Measurements from ENCODE around the gene AP3B2. TPM values are rescaled to one million over a fixed set of nuclear protein-coding genes. Genes with fewer than 3 reads are reported as not detected.
"Not testable (repeated sequence)": the region's sequence is repeated elsewhere in the genome, so short reads cannot be mapped to it uniquely, and the experiment has no call there.

The AP3B2 gene, protein sequence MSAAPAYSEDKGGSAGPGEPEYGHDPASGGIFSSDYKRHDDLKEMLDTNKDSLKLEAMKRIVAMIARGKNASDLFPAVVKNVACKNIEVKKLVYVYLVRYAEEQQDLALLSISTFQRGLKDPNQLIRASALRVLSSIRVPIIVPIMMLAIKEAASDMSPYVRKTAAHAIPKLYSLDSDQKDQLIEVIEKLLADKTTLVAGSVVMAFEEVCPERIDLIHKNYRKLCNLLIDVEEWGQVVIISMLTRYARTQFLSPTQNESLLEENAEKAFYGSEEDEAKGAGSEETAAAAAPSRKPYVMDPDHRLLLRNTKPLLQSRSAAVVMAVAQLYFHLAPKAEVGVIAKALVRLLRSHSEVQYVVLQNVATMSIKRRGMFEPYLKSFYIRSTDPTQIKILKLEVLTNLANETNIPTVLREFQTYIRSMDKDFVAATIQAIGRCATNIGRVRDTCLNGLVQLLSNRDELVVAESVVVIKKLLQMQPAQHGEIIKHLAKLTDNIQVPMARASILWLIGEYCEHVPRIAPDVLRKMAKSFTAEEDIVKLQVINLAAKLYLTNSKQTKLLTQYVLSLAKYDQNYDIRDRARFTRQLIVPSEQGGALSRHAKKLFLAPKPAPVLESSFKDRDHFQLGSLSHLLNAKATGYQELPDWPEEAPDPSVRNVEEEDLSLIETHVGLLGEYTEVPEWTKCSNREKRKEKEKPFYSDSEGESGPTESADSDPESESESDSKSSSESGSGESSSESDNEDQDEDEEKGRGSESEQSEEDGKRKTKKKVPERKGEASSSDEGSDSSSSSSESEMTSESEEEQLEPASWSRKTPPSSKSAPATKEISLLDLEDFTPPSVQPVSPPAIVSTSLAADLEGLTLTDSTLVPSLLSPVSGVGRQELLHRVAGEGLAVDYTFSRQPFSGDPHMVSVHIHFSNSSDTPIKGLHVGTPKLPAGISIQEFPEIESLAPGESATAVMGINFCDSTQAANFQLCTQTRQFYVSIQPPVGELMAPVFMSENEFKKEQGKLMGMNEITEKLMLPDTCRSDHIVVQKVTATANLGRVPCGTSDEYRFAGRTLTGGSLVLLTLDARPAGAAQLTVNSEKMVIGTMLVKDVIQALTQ
- polyA plus RNA-seq (2013, experiment 1 of 2; ENCODE audit: insufficient read length) = 0.71 TPM
- 0.92 TPM for polyA plus RNA-seq (2013, experiment 2 of 2; ENCODE audit: insufficient read length)

DNA sequence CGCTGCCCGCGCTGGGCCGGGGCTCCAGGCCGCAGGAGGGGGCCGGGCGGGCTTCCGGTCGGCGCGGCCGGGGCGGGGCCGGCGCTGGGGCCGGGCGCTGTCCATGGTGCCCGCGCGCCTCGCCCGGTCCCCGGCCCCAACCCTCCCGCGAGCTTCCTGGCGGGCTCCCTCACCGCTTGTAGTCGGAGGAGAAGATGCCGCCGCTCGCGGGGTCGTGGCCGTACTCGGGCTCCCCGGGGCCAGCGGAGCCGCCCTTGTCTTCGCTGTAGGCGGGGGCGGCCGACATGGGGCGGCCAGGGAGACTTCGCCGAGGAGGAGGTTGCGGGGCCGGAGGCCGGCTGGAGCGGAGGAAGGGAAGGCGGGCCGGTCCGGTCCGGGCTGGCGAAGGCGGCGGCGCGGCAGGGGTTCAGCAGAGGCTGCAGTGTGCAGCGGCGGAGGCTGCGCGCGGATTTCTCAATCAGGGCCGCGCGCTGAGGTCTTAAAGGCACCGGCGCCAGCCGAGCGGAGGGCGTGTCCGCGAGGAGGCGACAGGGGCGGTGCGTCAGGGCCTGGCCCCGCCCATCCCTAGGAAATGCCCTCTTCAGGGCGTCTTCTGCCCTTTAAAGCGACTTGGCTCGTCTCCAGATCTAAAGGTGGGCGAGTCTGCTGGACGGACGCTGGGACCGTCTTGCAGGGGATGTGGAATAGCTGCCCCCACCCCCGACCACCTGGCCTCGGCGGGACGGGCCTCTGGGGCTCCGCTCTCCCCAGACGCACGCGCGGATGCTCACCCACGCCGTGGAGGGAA lies at the start of gene AP3B2:
Gene AP3B2, minus strand, starts transcription at position 455 of the 787 bp plus-strand sequence. Its CDS starts 169 bp downstream, at position 286.
- peak; percentile 67 for DNase-seq

DNA sequence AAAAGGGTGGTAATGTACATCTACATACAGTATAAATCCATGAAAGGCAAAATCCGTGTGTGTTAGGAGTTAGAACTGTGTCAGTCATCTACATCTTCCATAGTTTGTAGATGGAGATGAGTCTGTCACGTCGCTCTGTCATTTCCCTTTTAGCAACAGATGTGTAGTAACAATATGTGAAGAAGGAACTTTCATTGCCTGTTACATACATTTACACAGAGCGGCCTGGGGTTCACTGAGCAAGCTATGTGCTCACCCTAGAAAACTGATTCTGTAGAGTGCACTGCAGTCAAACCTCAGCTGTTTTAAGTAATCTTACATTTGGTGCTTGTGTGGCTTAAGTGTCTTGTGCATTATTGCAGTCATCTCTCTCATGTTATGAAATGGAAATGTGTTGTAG lies 41.6 kb upstream of the AP3B2 start:
- DNase-seq = no peak

DNA sequence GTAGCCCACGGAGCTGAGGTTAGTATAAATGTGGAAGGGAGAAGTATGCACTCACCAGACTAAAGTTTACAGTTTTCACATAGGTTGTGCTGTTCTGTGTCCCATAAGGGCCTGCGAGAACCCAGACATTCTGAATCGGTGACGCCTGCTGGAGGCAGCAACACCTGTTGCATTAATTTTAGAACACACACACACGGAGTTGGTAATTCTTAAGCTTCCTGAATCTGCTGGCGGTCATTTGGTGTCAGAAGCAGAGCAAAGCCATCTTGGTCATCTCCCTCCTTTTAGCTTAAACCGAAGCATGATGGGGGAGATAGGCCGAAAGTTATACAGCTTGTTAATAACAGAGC lies 41.1 kb upstream of the AP3B2 start:
- DNase-seq = no peak

DNA sequence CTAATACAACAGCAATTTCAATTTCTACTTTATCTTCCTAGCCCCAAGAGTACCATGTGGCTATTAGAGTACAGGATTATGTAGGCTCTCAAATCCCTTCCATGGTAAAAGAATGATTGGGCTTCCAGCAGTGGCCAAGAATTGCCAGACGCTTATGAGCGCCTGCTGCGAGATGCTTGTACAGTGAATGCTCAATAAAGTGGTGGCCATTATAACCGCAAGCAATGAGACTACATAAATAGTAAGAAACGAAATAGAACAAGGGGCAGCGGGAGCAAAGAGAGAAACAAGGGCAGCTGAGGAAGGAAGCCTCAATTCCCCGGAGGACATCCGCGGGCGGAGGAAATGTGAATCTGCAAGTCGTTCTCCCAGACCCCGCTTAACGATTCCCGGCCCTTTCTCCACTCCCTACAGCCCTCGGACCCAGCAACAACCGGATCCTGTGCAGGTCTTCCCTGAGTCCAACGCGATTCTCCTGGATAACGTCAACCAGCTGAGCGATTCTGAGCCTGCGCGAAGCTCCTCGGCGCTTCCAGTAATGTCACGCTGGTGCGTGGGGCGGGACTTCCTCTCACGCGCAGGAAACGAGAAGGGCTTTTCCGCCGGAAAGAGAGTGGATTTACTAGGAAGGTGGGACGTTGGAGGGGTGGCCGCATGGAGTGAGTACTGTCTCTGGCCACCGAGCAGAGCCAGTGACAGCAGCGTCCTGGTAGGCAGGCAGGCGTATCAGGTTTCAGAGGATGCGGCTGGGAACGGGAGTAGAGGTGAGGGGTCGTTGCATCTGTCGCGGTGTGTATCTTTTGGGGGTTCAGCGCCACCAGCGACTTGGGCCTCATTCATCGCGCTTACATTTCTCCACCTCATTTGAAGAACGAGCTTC lies 40.5 kb upstream of the AP3B2 start:
- peak; percentile 95 for DNase-seq

DNA sequence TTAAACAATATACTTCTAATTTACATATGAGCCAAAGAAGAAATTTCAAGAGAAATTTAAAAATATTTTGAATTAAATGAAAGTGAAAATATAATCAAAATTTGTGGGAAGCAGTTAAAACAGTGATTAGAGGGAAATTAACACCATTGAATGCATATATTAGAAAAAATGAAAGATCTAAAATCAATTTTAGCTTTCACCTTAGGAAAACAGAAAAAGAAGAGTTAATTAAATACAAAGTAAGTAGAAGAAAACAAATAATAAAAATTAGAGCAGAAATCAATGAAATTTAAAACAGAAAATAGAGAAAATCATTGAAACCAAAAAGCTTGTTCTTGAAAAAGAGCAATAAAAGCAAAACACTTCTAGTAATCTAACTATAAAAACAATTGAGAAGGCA lies 38.6 kb upstream of the AP3B2 start:
- no peak for DNase-seq

DNA sequence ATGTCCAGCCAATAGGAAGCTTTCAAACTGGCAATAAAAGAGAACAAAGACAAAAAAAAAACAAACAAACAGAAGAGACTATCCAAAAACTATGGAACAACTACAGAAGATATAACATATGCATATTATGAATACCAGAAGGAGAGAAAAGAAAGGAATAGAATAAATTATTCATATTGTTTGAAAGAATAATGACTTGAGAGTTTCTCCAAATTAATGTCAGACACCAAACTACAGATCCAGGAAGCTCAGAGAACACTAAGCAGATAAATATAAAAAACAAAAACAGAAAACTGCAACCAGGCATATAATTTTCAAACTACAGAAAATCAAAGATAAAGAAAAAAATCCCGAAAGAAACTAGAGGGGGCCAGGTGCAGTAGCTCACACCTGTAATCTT lies 34.1 kb upstream of the AP3B2 start:
- no peak for DNase-seq

DNA sequence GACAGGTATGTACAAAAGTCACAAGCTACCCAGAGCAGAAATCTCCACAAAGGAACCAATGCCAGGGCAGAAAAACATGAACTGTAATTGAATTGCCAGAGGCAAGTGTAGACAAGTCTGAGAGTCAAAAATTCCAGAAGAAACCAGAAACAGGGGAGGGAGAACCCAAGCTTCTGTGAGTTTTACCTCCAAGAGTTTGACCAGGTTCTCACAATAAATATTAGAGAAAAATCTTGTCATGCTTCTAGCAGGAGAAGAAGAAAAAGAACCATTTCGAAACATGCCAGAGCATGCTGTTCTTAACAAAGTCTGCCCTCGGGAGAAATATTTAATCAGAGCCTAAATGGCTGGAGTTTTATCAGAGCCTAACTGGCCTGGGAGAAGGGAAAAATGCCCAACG lies 32.5 kb upstream of the AP3B2 start:
- DNase-seq = no peak

DNA sequence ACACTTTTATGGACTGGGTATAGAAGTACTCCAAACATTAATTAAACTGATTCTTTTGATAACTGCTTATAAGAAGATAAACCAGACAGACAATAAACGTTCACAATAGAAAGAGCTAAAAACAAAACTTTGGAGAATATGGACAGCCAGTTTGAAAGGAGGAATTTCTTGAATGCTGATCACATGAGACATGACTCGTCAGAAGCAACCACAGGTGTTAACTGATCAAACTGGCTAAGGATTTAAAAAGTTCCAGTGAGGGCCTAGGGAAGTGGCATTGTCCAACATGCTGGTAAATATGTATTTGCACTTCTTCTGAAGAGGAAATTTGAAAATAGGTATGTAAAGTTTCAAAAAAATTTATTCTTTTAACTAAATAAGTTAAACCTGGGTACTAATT lies 29.4 kb upstream of the AP3B2 start:
- no peak for DNase-seq

DNA sequence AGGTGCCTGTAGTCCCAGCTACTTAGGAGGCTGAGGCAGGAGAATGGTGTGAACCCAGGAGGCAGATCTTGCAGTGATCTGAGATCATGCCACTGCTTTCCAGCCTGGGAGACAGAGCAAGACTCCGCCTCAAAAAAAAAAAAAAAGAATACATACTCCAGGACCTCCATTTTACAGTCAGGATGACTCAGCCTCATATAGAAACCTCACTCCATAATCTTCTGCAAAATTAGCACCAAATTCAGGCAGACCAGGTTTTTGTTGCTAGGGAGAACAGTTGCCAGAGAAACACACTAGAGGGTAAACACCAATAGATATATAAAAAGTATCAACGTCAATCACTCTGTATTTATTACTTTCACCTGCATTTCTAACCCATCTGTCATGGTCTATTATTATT lies 28.3 kb upstream of the AP3B2 start:
- DNase-seq = peak; percentile 3

DNA sequence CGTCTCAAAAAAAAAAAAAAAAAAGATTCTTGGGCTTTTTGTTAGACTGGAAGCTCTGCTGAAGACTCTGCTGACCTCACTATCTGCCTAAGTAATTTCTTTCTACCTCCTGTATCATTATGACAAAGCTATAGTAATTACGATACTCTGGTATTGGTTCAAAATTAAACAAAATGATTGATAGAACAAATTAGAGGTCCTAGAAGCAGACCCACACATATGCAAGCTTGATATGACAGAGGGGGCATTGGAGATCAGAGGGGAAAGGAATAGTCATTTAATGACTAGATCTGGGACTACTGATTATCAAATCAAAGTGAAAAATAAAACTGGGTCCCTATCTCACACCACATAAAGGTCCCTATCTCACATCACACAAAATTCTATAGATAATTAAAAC lies 21.9 kb upstream of the AP3B2 start:
- DNase-seq = no peak

DNA sequence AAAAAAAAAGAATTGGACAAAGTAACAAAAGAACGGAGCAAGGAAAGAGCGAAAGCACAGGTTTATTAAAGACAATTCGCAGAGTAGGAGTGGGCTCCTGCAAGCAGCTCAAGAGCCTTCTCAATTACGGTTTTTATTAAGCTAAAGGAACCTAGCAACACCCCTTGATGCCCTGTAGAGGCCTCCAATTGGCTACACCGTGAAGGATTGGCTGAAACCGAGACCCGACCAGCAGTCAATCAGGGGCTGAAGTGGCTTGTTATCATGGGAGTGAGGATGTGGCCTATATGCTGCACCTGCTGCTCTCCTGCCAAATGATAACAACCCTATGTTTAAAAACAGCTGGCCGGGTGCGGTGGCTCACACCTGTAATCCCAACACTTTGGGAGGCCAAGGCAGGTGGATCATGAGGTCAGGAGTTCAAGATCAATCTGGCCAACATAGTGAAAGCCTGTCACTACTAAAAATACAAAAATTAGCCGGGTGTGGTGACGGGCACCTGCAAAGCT lies 20.4 kb upstream of the AP3B2 start:
- no peak for DNase-seq

DNA sequence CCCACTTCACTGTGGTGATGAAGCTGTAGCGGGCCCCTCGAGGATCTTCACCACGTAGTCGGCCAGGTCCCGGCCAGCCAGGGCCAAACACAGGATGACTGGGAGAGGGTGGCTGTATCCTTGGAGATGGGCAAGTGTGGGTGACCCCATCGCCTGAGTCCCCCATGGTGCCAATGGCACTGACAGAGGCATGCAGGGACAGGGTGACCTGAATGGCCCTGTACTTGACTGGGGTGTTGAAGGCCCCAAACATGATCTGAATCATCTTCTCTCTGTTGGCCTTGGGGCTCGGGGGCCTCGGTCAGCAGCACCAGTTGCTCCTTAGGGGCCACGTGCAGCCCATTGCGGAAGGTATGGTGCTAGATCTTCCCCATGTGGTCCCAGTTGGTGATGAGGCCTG lies 17.1 kb upstream of the AP3B2 start:
- DNase-seq = no peak

DNA sequence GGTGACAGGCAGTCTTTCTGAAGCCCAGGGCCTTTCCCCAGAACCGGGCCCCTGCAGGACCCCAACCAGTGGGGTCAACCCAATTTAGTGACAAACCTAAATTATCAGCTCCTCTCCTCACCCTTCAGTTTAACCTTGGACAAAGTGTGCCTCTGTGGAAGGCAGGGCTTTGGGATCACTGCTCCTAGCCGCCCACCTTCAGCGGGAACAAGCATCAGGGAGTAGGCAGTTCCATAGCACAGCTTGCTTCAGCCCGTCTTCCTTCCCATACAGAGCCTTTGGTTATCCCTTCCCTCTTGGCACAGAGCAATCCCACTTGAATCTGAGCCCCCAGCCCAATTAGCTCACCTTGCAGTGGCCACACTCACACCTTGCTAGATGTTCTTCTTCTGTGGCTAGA lies 5.3 kb upstream of the AP3B2 start:
- DNase-seq = no peak

DNA sequence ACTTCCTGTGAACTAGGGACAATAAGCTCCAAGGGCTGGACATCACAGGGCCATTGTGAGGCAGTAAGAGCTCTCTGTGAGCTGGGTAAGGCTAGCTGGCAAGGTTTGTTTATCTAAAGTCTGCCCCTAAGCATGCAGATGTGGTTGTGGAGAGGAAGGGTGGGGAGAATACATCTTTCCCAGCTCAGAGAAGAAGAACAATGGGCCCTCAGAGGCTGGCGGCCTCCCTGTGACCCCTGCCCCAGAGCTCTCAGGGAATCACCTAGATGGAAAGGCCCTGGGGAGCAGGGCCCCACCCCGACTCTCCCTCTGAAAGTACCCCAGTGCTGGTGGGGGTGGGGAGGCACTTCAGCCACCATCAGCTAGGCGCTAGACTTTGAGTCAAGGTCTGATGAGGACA lies 4.3 kb upstream of the AP3B2 start:
- no peak for DNase-seq

DNA sequence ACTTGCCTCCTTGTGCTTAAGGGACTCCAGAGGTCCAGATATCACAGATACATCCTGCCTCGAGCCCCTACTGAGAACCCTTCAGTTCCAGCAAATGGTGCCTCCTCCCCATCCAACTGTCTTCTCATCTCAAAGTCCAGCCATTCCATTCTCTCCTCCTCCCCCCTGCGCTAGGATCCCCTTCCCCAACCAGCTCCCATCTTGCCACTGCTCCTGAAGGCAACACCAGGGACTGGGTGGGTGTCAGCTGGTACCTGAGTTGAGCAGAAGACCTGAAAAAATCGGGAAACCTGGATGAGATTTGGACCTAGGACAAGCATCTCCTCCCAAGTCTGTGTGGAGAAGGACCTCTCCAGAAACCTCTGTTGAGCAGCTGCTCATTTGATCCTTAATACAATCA lies 2.4 kb upstream of the AP3B2 start:
- no peak for DNase-seq

DNA sequence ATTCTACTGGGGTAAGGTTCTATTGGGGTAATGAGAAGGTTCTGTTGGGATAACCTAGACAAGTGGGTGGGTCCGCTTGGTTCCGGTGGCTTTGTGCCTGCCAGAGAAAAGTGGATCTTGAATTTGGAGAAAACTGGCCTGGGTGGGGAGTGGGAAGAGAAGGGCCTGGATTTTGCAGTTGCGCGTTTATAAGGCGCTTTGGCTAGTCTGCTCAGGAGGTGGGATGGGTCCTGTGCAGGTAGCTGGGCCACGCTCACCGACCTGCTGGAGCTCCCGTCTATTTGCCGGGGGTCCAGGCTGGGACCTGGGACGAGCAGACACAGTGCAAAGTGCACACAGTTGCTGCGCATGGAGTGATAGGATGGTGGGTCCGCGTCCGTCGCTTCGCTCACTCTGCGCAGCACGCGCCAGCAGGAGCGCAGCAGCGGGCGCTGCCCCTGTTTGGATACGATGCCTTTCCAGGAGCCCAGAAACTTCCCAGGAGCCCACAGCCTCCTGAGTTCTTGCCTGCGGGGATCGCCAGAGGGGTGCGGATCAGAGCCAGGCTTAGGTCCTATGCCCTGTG lies 1.3 kb upstream of the AP3B2 start:
- DNase-seq = no peak

DNA sequence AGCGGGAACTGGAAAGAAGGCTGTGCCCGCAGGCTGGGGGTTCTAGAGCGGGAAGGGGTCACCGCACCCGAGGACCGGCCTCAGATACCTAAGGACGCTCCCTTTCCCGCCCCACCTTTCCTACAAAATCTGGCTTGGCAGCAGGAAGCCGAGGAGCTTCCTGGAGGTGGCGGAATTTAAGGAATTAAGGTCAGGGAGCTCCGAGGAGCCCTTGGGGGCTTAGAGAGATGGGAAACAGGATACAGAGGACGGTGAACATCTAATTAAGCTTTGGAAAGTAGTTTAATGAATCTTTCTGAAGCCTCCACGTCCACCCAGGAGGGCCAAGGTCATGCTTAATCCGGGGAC lies 507 bp upstream of the AP3B2 start:
- DNase-seq = no peak

DNA sequence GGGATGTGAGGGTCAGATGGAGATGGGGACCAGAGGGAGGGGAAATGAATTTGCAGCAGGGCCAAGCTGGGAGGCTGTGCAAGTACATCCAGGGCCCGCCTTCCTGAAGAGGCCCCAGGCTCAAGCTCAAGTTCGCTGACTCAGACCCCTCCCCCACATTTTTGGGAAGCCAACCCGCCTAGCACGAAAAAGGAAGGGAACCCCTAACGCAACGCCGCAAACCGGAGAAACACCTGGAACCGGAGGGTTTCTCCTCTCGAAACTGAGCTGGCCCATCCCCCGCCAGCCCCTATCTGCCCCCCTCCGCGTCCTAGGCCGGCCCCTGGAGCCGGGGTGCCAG lies 624 bp downstream of the AP3B2 start:
- DNase-seq = no peak

DNA sequence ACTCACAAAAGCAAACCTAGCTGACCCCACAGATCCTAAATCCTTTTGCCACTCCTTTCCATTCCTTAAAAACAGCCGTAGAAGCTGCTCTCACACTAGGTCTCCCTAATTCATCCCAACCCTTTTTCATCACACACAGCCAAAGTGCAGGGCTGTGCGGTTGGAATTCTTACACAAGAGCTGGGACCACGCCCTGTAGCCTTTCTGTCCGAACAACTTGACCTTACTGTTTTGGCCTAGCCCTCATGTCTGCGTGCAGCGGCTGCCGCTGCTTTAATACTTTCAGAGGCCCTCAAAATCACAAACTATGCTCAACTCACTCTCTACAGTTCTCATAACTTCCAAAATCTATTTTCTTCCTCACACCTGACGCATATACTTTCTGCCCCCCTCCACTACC lies 3.8 kb downstream of the AP3B2 start:
- not testable (repeated sequence) for DNase-seq

DNA sequence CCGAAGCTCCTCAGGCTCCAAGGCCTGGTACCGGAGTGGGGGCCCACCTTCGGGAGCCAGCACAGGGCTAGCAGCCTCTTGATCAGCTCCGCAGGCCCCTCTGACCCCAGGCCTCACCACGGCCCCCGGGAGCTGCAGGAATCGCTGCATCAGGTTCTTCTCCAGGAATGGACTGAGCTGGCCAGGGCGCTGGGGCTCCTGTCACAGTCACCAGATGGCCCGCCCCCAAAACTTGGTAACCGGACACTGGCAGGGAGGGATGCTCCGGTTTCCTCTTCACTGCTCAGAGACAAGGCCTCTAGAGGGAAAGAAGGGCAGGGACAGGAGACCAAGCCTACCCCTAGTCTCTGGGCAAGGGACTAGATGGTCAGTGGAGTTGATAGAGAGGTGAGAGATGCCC lies 9.9 kb downstream of the AP3B2 start:
- no peak for DNase-seq

DNA sequence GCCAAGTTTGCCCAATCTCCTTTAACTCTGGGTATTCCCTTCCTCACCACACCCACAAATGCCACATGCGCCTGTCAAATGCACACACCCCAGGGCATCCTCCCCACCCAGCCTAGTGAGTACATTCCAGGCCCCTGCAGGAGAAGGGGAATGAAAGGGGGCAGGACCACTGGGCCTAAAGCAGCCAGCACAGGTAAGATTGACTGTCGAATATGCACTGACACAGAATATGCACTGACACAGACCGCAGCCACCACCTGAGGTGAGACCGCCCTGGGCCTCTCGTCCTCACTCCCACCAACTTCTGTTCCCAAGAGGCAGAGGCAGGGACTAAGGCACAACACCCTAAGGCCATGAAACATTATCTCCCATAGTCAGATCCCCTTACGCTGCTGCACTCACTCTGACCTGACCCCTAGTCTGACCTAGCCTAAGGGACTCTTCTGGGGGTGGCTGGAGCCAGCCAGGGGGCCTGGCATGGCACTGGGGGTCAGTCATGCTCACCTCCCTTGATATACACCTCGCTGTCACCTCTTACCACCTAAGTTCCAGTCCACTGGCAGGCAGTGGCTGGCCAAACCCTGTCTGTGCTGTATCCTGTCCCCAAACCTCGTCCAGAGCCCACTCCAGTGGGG lies 10.8 kb downstream of the AP3B2 start:
- DNase-seq = no peak

Data from fibroblast of skin of scalp (primary cell).